Mucosa of rectum (tissue), 2 donors: ENCODE results near the gene PNLIP.

Source experiments
- H3K27ac ChIP-seq, 2 donors: one replicate each; pipeline ENCODE4 v1.7.0; 2013; ENCODE audit warnings: inconsistent platforms in 2 of 2, low read depth in 2 of 2, low read length in 2 of 2
- H3K27me3 ChIP-seq, 2 donors: one replicate each; pipeline ENCODE4 v1.7.0; 2013; ENCODE audit warnings: low read length in 2 of 2; ENCODE audit not compliant: control insufficient read depth in 2 of 2, insufficient read depth in 2 of 2
- H3K36me3 ChIP-seq, 2 donors: one replicate each; pipeline ENCODE4 v1.7.0; 2013; ENCODE audit warnings: low read length in 2 of 2; ENCODE audit not compliant: control insufficient read depth in 2 of 2, insufficient read depth in 2 of 2
- H3K4me1 ChIP-seq, 2 donors: one replicate each; pipeline ENCODE4 v1.7.0; 2013; ENCODE audit warnings: low read length in 2 of 2, mild to moderate bottlenecking in 1 of 2; ENCODE audit not compliant: control insufficient read depth in 2 of 2, insufficient read depth in 2 of 2
- H3K4me3 ChIP-seq, 2 donors: one replicate each; pipeline ENCODE4 v1.7.0; 2013; ENCODE audit warnings: low read length in 2 of 2
- H3K9ac ChIP-seq, 2 donors: one replicate each; pipeline ENCODE4 v1.7.0; 2013; ENCODE audit warnings: low read length in 2 of 2, low read depth in 1 of 2, mild to moderate bottlenecking in 1 of 2
- H3K9me3 ChIP-seq, 2 donors: one replicate each; pipeline ENCODE4 v1.7.0; 2013; ENCODE audit warnings: low read length in 2 of 2; ENCODE audit not compliant: control insufficient read depth in 2 of 2
- donor health status: healthy.
- donor health status: Normal muscosa, but diverticular disease.

PNLIP gene

GRCh38 chr10:116566932-116567331 is 21.2 kb downstream of the PNLIP start:
- Histone ChIP-seq H3K4me3 (no peak overlapping the region), H3K27ac (no peak overlapping the region), H3K36me3 (no peaks in the 10 kb centered on the region), H3K4me1 (no peaks in the 10 kb centered on the region), H3K27me3 (no peaks in the 10 kb centered on the region), H3K9ac (no peak overlapping the region), H3K9me3 (no peaks in the 10 kb centered on the region)

- no peaks in the 10 kb centered on the region for H3K4me1 ChIP-seq
- H3K36me3 ChIP-seq: no peaks in the 10 kb centered on the region
- no peak overlapping the region for H3K4me3 ChIP-seq
- no peak overlapping the region for H3K27ac ChIP-seq
- no peak overlapping the region for H3K9ac ChIP-seq
- H3K9me3 ChIP-seq: no peaks in the 10 kb centered on the region
- H3K27me3 ChIP-seq: no peaks in the 10 kb centered on the region
Observed at GRCh38 chr10:116567335-116567734, 21.6 kb downstream of the PNLIP start.

- Histone ChIP-seq H3K9ac (no peak overlapping the region), H3K4me3 (no peak overlapping the region), H3K27ac (no peak overlapping the region), H3K27me3 (no peaks in the 10 kb centered on the region), H3K9me3 (no peaks in the 10 kb centered on the region), H3K36me3 (no peaks in the 10 kb centered on the region), H3K4me1 (no peaks in the 10 kb centered on the region)
Observed at GRCh38 chr10:116574797-116575196, 29.1 kb downstream of the PNLIP start.

GRCh38 chr10:116587878-116588591 is 42.3 kb downstream of the PNLIP start:
- Histone ChIP-seq H3K36me3 (no peaks in the 10 kb centered on the region), H3K27me3 (no peaks in the 10 kb centered on the region), H3K9me3 (no peaks in the 10 kb centered on the region), H3K27ac (no peak overlapping the region), H3K9ac (no peak overlapping the region), H3K4me1 (peaks cover 10 to 21% of the 10 kb centered on the region in 2 donors), H3K4me3 (no peak overlapping the region)

GRCh38 chr10:116588995-116589394 is 43.3 kb downstream of the PNLIP start:
- H3K27me3 ChIP-seq: no peaks in the 10 kb centered on the region
- peaks cover 10 to 21% of the 10 kb centered on the region in 2 donors for H3K4me1 ChIP-seq
- no peak overlapping the region for H3K9ac ChIP-seq
- peak overlapping the region; percentile 3 to 79 for H3K27ac ChIP-seq
- no peaks in the 10 kb centered on the region for H3K36me3 ChIP-seq
- H3K9me3 ChIP-seq: no peaks in the 10 kb centered on the region
- H3K4me3 ChIP-seq: no peak overlapping the region

GRCh38 chr10:116589926-116590325 is 44.2 kb downstream of the PNLIP start:
- H3K4me1 ChIP-seq: peaks cover 10 to 21% of the 10 kb centered on the region in 2 donors
- no peaks in the 10 kb centered on the region for H3K36me3 ChIP-seq
- peak overlapping the region; percentile 40 to 79 for H3K27ac ChIP-seq
- H3K27me3 ChIP-seq: no peaks in the 10 kb centered on the region
- H3K9me3 ChIP-seq: no peaks in the 10 kb centered on the region
- H3K9ac ChIP-seq: no peak overlapping the region
- H3K4me3 ChIP-seq: no peak overlapping the region

- Histone ChIP-seq H3K27ac (peak within 1 kb of the TSS; percentile 40 to 79), H3K27me3 (no peaks in the 10 kb centered on the region), H3K9me3 (no peaks in the 10 kb centered on the region), H3K4me3 (no peak within 1 kb of the TSS), H3K4me1 (peaks cover 10 to 21% of the 10 kb centered on the region in 2 donors), H3K36me3 (no peaks in the 10 kb centered on the region), H3K9ac (no peak within 1 kb of the TSS)
Observed at GRCh38 chr10:116590590-116591444, 45.1 kb downstream of the PNLIP start, which contains the start of gene PNLIPRP1. Gene PNLIPRP1, plus strand, starts transcription at chr10:116590959. Its CDS starts 171 bp downstream, at chr10:116591130.

- no peak overlapping the region for H3K27ac ChIP-seq
- no peaks in the 10 kb centered on the region for H3K36me3 ChIP-seq
- no peaks in the 10 kb centered on the region for H3K27me3 ChIP-seq
- H3K9me3 ChIP-seq: no peaks in the 10 kb centered on the region
- H3K9ac ChIP-seq: no peak overlapping the region
- H3K4me1 ChIP-seq: peaks cover 10 to 21% of the 10 kb centered on the region in 2 donors
- no peak overlapping the region for H3K4me3 ChIP-seq
Observed at GRCh38 chr10:116593139-116593740, 47.5 kb downstream of the PNLIP start.

- Histone ChIP-seq H3K9me3 (no peaks in the 10 kb centered on the region), H3K27ac (no peak overlapping the region), H3K27me3 (no peaks in the 10 kb centered on the region), H3K4me3 (no peak overlapping the region), H3K9ac (no peak overlapping the region), H3K36me3 (no peaks in the 10 kb centered on the region), H3K4me1 (peaks cover 3 to 18% of the 10 kb centered on the region in 2 donors)
Observed at GRCh38 chr10:116594525-116595035, 48.8 kb downstream of the PNLIP start.

- H3K27me3 ChIP-seq: no peaks in the 10 kb centered on the region
- no peak overlapping the region for H3K27ac ChIP-seq
- H3K36me3 ChIP-seq: no peaks in the 10 kb centered on the region
- no peak overlapping the region for H3K4me3 ChIP-seq
- no peaks in the 10 kb centered on the region for H3K9me3 ChIP-seq
- no peak overlapping the region for H3K9ac ChIP-seq
- peaks cover 3 to 4% of the 10 kb centered on the region in 2 donors for H3K4me1 ChIP-seq
Observed at GRCh38 chr10:116596062-116596461, 50.3 kb downstream of the PNLIP start.
